Immature natural killer cell (primary cell): ENCODE results near the gene TKT. TPM values are rescaled to one million over a fixed set of nuclear protein-coding genes. Genes with fewer than 3 reads are reported as not detected.

Experiments used
- DNase-seq, 3 donors: peaks; one replicate each; pipeline ENCODE4 v3.0.0; 2022; ENCODE audit warnings: mixed read lengths in 1 of 3
- H3K27ac Mint-ChIP-seq, 6 donors: one replicate each; pipeline ENCODE4 v1.8.0; 2020; ENCODE audit warnings: mixed read lengths in 6 of 6, mild to moderate bottlenecking in 5 of 6, inconsistent platforms in 4 of 6, moderate library complexity in 3 of 6
- H3K27me3 Mint-ChIP-seq, 3 donors: one replicate each; pipeline ENCODE4 v1.8.0; 2020 to 2021; ENCODE audit warnings: low read depth in 3 of 3, mild to moderate bottlenecking in 3 of 3, mixed read lengths in 3 of 3, moderate library complexity in 3 of 3, inconsistent platforms in 1 of 3
- H3K36me3 Mint-ChIP-seq, 3 donors: one replicate each; pipeline ENCODE4 v1.8.0; 2020; ENCODE audit warnings: mixed read lengths in 3 of 3, inconsistent platforms in 2 of 3, mild to moderate bottlenecking in 2 of 3
- H3K4me1 Mint-ChIP-seq, 2 donors: one replicate each; pipeline ENCODE4 v1.8.0; 2020; ENCODE audit warnings: inconsistent platforms in 2 of 2, mild to moderate bottlenecking in 2 of 2, mixed read lengths in 2 of 2, moderate library complexity in 1 of 2
- H3K4me3 Mint-ChIP-seq, 5 donors: one replicate each; pipeline ENCODE4 v1.8.0; 2020; ENCODE audit warnings: mild to moderate bottlenecking in 5 of 5, mixed read lengths in 5 of 5, inconsistent platforms in 3 of 5, moderate library complexity in 3 of 5
- H3K9me3 Mint-ChIP-seq, 6 donors: one replicate each; pipeline ENCODE4 v1.8.0; 2020; ENCODE audit warnings: mild to moderate bottlenecking in 6 of 6, mixed read lengths in 6 of 6, inconsistent platforms in 4 of 6, moderate library complexity in 3 of 6
- polyA plus RNA-seq, 3 donors: library from polyadenylated mRNA; unstranded; fragments of 300-500 nt; fragmentation: Illumina TruSeq; gene quantifications; one replicate each; pipeline ENCODE4 v1.2.3, GENCODE V29; 2021

The TKT gene
- polyA plus RNA-seq, 3 donors from 2014 or later = 52.6 to 75.2 (median 69.3) TPM

GRCh38 chr3:53175613-53176540 lies 79.9 kb downstream of the TKT start:
- Mint-ChIP-seq H3K4me1 (peaks cover 21 to 22% of the 10 kb centered on the region in 2 donors), H3K36me3 (peaks cover 0 to 15% (median 6%) of the 10 kb centered on the region in 3 donors), H3K27ac (peak overlapping the region in 1 of 6 donors; percentile 40), H3K9me3 (no peaks in the 10 kb centered on the region), H3K4me3 (no peak overlapping the region), H3K27me3 (peaks cover 0 to 4% (median 3%) of the 10 kb centered on the region in 3 donors)
- no peak for DNase-seq

Other genes starting within 250 kb of the TKT start
- 10 to 100 TPM in 2 of 3 donors, 1 to 10 TPM in 1; 6.6 to 12.9 (median 12.3) TPM for gene SFMBT1, start 209.9 kb downstream of the TKT start, polyA plus RNA-seq
- 10 to 100 TPM; 14.2 to 29.2 (median 21.7) TPM for gene RFT1, start 125.6 kb downstream of the TKT start, polyA plus RNA-seq
- 10 to 100 TPM; 14.7 to 36.8 (median 26.1) TPM for gene PRKCD, start 94.8 kb downstream of the TKT start, polyA plus RNA-seq
- gene DCP1A, start 91.5 kb upstream of the TKT start, polyA plus RNA-seq = 10 to 100 TPM; 36.9 to 80.1 (median 51.8) TPM
- gene CACNA1D, start 238.6 kb upstream of the TKT start, polyA plus RNA-seq = not detected